Measurements from ENCODE around the gene MCCC1.
"Not testable (repeated sequence)": the region's sequence is repeated elsewhere in the genome, so short reads cannot be mapped to it uniquely, and the experiment has no call there.

MCCC1 gene

GRCh38 chr3:183101040-183101439, 1.7 kb upstream of the MCCC1 start:
- not testable (repeated sequence) for DNase-seq

- no peak for DNase-seq
Measured at GRCh38 chr3:183100376-183100775, 1.1 kb upstream of the MCCC1 start.

- no peak for DNase-seq
Measured at GRCh38 chr3:183099838-183100204, 525 bp upstream of the MCCC1 start.

DNA sequence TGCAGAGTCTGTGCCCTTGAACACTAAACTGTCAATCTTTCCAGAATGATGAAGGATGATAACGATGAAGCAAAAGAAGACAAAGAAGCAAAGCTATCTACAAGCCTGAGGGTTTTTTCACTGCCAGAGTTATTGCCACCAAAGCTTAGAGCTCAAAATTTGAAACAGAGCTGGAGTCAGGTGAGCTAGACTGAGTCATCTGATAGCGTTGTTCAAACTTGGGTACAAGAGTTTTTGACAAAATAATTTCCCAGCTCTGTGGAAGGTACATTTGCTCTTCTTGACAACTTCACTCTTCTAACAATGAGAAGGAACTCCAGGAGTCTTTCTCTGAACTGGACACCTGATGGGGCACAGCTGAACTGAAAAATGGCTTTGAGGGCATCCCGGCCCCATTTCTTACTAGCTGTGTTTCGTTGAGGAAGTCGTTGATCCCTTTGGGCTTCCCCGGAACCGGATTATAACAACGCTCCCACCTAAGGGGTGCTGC, 715 bp downstream of the MCCC1 start:
- DNase-seq, result no peak

DNA sequence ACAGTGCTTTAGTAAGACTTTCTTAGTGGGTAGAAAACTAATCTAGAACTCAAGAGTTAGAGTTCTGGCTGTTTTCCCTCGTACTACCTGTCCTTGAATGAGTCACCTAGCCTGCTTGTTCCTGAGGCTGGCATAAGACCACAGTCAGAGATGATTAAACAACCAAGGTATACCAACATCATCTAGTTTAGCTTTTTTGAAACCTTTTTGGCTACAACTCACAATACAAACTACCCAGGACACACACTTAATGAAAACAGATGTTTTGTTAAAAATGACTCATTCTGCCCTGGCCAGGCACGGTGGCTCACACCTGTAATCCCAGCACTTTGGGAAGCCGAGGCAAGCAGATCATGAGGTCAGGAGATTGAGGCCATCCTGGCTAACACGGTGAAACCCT, 4.6 kb downstream of the MCCC1 start:
- DNase-seq, result no peak

GRCh38 chr3:183092256-183092655, 7.0 kb downstream of the MCCC1 start:
- no peak for DNase-seq

- DNase-seq, result no peak
Measured at GRCh38 chr3:183087184-183087583, 12.1 kb downstream of the MCCC1 start.

DNA sequence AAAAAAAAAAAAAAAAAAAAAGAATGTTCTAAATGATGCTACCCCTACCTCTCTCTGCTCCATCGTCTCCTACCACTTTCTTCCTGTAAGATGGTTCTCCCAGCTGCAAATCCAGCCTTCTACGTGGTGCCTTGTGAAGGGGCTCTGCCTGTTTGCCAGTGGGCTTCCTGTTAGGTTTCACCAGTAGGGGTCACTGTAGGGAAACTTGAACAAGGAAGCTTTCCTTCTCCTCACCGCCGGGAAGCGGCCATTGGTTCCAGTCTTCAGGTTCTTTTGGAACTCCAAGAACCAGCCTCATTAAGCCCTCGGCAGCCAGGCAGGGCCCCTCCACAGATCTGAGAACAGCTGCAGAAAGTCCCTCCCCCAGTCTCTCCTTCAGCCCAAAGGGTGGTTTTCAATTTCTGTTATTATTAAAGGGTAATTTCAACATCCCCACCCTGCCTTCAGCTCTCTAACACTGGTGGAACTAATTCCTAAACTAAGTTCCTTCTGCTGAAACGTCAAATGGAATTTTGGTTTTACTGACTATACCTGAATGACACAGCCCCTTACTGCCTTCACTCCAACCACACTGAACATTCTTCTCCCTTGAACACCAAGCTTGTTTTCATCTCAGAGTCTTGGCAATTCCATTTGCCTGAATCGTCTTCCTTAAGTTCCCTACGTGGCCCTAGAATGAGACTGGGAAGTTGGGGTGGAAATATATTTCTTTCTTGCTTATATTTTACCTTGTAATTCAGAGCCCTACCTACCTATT, 13.5 kb downstream of the MCCC1 start:
- DNase-seq, result no peak

DNA sequence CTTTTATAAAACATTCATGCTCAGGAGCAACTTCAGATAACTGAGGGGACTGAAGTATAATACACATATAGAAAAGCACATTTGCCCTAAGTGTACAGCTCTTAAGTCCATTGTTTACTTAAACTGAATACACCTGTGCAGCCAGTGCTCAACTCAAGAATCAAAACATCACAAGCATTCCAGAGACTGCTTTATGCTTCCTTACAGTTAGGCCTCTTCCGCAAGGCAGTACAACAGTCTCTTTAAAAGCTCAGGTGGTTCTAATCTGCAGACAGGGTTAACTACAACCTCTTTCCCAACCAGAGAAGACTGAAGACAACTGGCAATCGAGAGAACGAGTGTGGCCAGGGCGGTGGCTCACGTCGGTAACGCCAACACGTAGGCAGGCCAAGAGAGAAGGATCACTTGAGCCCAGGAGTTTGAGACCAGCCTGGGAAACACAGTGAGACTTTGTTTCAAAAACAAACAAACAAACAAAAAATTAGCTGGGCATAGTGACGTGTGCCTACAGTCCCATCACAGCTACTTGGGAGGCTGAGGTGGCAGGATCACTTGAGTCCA, 16.9 kb downstream of the MCCC1 start:
- no peak for DNase-seq

DNA sequence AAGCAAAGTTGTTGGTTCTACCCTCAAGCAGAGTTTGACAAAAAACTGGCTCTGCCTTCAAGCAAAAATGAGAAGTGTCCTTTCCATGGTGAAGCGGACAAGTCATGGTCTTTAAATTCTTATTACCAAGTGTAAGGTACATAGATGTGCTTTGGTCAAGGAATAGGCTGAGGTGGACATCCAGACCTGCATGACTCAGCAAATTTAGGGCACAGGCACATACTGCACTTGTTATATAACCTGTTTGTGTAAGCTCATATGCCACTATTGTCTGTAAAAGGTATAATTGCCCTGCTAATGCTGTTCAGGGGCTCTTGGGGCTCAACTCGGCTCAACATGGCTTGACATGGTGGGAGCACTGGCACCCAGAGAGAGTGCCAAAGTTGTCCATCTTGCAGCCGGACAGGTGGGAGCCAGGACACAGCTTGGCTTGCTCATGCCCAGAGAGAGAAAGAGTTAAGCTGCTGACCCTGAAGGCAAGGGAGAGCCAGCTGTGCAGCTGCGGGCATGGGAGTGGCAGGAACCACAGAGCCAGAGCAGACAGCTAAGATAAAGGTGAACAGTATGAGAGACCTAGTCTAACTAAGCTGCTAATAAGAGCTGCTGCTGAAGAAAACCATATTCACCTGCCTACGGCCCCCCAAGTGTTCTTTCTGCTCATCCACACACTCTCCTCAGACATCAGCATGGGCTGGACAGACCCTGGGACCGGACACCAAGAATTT, 17.7 kb downstream of the MCCC1 start:
- no peak for DNase-seq

GRCh38 chr3:183080628-183081027, 18.7 kb downstream of the MCCC1 start:
- no peak for DNase-seq

GRCh38 chr3:183074881-183075280, 24.4 kb downstream of the MCCC1 start:
- DNase-seq, result no peak

GRCh38 chr3:183074261-183074660, 25.0 kb downstream of the MCCC1 start:
- DNase-seq, result no peak

DNA sequence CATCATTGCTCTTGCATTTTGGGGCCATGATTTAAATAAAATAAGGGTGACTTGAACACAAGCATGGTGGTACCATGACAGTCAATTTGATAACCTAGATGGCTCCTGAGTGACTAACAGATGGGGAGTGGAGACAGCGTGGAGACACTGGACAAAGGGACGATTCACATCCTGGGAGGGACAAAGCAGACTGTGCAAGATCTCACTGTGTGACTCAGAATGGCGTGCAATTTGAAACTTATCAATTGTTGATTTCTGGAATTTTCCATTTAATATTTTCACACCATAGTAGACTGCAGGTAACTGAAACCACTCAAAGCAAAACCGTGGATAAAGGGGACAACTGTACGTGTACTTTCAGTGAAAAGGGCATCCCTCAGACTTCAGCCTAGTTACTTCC, 25.5 kb downstream of the MCCC1 start:
- no peak for DNase-seq

- DNase-seq, result no peak
Measured at GRCh38 chr3:183070892-183071291, 28.4 kb downstream of the MCCC1 start.

- no peak for DNase-seq
Measured at GRCh38 chr3:183069086-183069485, 30.2 kb downstream of the MCCC1 start.

DNA sequence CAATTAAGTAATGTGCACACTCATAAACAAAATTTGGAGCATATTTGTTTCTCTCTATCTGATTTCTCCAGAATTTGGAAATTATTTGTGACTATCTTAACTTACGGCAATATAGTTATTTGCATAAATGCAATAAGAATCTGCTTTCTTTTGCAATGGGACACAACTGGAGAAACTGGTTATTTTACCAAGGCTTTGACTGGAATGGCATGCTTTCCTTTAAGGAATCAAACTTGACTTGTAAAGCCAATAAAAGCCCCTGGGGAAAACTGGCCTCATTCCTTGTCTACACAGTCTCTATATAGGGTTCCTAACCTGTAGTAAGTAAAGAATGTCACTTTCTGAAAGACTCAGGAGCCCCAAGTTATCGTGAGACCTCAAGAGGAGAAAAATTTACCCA, 32.4 kb downstream of the MCCC1 start:
- not testable (repeated sequence) for DNase-seq

DNA sequence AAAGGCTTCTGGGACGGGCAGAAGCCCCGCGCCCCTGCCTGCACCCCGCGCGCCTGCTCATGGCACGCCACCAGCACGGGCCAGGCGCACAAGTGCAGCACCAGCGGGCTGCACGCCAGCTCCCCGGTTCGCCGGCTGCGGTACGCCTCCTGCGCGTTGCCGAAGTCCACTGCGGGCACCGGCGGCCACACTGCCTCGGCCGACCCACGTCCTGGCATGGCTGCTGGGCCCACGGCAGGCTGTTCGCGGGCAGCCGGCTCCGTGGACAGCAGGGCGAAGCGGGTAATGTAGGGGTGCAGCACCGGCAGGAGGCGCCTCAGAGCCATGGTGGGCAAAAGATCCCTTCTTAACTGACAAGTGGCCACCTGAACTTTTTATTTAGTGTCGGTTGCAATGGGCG, 34.8 kb downstream of the MCCC1 start:
- no peak for DNase-seq

GRCh38 chr3:183061391-183062172, 37.7 kb downstream of the MCCC1 start:
- no peak for DNase-seq

DNA sequence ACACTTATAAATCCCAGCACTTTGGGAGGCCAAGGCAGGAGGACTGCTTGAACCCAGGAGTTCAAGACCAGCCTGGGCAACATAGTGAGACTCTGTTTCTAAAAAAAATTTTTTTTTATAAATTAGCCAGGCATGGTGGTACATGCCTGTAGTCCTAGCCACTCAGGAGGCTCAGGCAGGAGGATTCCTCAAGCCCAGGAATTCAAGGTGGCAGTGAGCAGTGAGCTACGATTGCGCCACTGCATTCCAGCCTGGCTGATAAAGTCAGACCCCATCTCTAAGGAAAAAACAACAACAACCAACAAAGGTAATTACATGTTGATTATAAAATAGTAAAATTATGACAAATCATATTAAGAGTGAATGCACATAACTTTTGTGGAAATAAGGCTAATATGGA, 40.9 kb downstream of the MCCC1 start:
- no peak for DNase-seq

- no peak for DNase-seq
Measured at GRCh38 chr3:183050706-183051105, 48.6 kb downstream of the MCCC1 start.

GRCh38 chr3:183046883-183047282, 52.4 kb downstream of the MCCC1 start:
- no peak for DNase-seq

DNA sequence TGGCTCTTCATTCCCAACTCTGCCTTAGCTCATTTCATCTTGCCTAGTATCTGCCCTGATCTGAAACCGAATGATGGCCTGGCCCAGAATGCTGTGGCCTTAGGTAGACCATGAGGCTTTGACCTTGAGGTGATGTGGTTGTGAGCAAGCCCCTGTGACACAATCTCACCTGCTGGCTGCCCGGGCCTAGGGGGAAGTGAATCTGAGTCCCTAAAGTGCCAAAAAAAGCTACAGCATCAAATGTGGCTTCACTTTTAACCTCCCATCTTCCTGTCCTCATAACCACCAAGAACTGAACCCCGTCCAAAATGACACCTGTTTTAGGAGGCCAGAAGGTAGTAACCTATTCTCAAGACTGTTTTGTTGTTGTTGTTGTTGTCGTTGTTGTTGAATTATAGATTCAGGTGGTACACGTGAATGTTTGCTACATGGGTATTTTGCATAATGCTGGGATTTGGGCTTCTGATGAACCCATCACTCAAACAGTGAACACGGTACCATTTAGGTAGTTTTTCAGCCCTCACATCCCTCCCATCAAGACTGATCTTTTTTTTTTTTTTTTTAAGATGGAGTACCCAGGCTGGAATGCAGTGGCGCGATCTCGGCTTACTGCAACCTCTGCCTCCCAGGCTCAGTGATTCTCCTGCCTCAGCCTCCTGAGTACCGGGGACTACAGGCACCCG, 54.6 kb downstream of the MCCC1 start:
- no peak for DNase-seq
